DMS 273 treated with DMSO at 0.1 percent for 48 hours (cell line): Measurements from ENCODE around the gene LMAN2.
"Not testable (repeated sequence)": the region's sequence is repeated elsewhere in the genome, so short reads cannot be mapped to it uniquely, and the experiment has no call there.

Source experiments
- DNase-seq: peaks from one replicate; lab custom pipeline; 2025; lab: John Stamatoyannopoulos, UW

The LMAN2 gene

DNA sequence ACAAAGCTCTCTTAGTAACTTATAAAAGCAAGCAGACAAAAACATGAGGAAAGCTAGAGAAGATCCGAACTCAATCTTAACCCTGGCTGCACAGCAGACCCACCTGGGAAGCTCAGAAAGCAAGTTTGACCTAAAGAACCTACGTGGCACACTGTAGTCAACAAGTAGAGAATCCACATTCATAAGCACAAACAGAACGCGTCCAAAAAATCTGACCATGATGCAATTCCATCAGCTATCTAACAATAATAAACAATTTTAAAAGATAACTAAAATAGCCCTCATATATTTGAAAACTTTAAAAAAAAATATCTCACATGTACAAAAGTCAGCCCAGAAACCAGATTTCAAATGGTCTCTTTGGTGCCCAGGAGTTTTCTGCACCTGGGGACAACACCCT lies 4.6 kb downstream of the LMAN2 start:
- DNase-seq: no peak

DNA sequence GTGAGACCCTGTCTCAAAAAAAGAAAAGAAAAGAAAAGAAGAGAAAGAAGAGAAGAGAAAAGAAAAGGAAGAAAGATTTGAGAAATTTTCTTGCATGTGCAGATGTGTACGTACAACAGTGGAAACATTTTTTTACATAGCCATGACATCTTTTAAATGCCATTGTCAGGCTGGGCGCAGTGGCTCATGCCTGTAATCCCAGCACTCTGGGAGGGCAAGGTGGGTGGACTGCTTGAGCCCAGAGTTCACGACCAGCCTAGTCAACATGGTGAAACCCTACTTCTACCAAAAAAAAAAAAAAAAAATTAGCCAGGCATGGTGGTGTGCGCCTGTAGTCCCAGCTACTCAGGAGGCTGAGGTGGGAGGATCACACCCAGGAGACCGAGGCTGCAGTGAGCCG lies 6.6 kb downstream of the LMAN2 start:
- no peak for DNase-seq

DNA sequence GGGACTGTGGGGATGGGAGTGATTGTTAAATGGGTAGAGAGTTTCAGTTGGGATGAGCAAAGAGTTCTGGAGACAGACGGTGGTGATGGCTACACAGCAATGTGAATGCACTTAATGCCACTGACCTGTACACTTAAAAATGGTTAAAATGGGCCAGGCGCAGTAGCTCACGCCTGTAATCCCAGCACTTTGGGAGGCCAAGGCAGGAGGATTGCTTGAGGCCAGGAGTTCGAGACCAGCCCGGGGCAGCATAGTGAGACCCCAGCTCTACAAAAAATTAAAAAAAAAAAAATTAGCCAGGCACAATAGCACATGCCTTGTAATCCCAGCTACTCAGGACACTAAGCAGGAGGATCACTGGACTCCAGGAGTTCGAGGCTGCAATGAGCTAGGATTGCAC lies 7.7 kb downstream of the LMAN2 start:
- DNase-seq: no peak

DNA sequence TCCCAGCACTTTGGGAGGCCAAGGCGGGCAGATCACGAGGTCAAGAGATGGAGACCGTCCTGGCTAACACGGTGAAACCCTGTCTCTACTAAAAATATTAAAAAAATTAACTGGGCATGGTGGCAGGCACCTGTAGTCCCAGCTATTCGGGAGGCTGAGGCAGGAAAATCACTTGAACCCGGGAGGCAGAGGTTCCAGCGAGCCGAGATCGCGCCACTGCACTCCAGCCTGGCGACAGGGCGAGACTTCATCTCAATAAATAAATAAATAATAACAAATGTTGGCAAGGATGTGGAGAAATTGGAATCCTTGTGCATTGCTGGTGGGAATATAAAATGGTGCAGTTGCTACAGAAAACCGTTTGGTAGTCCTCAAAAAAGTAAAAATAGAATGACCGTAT lies 8.5 kb downstream of the LMAN2 start:
- DNase-seq: not testable (repeated sequence)

DNA sequence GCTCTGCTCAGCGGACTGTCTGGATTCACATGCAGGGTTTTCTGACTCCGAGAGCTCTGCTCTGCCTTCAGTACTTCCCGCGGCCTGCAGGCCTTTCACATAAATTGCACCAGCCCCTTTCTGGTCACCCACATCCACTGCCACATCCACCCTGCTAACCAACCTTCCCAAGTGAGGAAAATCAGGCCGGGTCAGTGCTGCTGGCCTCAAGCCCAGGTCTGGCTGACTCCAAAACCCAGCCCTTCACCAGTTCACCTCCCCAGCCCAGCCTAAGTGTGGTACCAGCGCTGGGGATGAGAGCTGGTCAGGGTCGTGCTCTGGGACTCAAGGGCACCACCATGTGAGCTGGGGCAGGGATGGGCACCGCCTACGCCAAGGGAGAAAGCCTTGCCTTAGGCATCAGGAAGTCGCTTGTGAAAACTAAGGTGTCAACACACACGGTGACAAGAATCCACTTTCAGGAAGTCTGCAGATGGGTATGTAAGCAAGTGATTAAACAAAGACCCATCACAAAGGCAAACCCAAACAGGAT lies 12.3 kb downstream of the LMAN2 start:
- DNase-seq: no peak

DNA sequence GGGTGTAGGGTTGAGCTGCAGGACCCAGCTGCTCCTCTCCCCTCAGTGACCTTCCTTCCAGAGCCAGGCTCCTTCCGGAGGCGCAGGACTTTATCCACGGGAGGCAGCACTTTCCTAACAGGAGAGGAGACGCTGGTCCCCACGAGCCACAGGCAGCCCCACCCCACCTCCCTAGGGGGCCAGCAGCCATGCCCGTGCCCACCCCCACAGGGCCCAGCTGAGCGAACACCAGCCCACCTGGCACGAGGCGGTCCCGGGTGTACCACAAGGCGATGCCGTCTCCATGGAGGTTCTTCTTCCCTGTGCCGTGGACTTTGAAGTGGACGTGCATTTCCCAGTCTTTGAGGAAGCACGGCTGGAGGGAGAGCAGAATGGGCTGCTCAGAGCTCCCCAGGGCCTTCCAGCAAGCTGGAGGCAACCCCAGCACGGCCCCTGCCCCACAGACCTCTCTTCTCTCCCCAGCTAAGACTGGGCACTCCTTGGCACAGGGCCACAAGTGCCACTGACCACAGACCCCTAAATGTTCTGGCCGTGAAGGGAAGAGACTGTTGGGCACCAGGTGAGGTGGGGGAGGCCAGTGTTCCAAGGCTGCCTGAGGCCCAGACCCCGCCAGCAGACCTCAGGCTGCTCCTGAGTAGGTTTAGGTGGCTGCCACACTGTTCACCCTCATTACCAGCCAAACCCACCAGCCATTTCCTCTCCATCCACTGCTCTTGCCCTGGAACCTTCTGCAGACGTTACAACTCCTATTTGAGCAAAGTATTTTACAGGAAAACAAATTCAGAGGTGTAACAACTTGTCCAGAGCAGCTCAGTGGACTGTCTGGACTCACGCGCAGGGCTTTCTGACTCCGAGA lies 13.0 kb downstream of the LMAN2 start:
- DNase-seq: no peak

DNA sequence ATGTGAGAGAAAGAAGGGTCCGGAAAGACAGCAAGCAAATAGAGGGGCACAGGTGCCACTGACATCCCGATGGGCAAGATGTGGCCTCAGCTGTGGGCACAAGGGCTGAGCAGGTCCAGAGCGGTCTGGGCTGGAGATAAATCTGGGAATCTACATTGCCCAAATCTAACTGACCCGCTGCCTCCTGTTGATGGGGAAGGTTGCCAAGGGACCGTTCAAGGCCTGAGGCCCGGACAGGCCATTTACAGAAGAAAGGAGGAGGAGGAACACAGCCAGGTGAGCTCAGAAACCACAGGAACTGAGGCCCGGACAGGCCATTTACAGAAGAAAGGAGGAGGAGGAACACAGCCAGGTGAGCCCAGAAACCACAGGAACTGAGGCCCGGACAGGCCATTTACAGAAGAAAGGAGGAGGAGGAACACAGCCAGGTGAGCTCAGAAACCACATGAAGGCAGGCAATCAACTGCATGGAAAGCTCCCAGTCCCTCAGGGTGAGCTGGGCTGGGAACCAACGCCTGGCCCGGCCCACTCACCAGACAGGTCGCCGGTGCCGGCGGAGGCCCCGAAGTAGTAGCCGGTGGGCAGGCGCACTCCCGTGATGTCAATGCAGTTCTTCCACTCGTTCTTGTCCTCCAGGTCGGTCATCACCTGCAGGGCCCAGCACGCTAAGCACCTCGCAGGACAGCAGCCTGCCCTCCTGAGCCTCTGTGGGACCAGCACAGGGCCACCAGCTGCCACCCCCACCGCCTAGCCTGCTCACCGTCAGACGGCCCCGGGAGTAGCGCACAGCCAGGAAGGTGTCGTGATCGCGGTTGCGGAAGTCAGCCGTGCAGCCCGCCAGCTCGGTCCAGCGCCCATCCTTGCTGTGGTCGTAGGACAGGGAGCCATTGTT lies 14.6 kb downstream of the LMAN2 start:
- no peak for DNase-seq

DNA sequence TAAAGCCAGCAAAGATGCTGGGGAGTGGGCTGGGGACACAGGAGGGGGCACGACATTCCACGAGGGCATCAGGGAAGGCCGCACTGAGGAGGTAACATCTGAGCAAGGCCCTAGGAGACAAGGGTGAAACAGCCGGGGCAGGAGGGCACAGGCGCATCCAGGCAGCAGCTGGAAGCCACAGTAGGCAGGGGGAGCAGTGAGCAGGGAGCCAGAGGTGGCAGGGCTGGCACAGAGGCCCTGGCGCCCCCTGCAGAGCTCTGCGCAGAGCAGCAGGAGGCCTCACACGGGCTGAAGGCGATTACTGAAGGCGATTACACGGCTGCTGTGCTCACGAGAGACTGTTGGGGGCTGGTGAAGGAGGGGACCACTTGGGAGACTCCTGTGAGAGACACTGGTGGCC lies 15.4 kb downstream of the LMAN2 start:
- DNase-seq: no peak

DNA sequence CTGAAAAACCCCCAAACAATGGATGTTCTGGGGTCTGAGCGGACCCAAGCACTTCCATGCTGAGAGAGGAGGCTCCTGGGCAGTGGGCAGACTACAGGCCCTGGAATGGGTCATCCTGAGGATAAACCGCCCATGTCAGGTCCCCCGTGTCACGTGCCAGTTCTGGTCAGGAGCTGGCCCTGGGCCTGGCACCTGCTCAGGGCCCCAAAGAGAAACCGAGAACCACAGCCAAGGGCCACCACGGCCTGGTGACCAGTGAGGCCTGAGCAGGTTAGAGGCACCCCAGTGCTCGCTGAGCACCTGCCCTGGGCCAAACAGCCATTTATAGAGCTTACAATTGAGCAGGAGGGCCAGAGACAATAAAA lies 15.8 kb downstream of the LMAN2 start:
- DNase-seq: no peak

DNA sequence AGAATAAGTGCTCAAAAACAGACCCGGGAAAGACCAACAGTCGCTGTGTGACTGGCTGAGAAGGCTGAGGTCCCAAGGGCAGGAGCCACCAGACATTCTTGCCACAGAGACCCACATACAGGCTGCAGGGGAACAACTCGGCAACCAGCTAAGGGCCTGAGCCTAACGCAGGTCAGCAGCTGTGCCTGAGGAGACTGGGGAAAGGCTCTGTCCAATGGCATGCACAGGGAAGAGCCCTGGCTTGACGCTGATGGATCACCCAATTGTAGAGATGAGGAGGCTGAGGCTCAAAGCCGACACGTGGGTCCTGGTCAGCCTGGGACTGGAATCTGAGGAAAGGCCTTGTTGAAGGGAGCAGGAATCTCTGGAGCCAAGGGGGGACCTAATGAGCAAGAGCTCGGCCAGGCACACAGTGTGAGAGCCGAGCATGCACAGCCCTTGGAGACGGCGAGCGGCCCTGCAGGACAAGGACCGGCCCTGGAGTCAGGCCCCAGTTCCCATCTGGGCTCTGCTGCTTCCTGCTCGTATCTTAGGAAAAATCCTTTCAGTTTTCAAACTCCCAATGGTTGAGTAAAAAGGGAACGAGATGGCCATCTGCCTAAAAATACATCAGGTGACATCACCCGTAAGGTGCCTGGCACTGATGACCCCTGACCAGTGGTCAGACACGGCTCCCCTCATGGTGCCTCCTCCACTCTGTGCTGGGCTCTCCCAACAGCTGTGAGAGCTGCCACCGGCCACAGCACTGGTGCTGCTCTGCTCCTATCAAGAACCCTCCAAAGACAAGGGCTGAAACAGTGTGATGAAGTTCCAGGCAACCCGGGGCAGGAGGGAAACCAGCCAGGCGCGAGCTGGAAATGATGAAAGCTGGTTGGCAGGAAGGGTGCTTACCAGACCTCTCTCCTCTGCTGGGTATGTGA lies 16.4 kb downstream of the LMAN2 start:
- DNase-seq: no peak

DNA sequence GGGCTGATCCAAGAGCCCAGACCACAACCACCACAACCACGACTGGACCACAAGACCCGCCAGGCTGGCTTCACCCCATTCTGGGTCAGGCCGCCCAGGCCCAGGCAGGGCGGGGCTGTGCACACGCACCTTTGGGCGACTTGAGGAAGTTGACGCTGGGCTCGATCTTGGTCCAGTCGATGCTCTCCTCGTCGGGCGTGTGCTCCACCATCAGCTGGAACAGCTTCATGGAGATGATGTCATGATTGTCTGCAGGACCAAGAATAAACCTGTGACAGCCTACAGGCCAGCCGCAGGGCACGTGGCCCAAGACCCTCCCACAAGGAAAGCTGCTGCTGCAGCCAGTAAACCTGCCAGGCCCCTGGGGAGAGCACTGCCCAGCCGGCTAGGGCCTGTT lies 17.3 kb downstream of the LMAN2 start:
- DNase-seq: no peak

DNA sequence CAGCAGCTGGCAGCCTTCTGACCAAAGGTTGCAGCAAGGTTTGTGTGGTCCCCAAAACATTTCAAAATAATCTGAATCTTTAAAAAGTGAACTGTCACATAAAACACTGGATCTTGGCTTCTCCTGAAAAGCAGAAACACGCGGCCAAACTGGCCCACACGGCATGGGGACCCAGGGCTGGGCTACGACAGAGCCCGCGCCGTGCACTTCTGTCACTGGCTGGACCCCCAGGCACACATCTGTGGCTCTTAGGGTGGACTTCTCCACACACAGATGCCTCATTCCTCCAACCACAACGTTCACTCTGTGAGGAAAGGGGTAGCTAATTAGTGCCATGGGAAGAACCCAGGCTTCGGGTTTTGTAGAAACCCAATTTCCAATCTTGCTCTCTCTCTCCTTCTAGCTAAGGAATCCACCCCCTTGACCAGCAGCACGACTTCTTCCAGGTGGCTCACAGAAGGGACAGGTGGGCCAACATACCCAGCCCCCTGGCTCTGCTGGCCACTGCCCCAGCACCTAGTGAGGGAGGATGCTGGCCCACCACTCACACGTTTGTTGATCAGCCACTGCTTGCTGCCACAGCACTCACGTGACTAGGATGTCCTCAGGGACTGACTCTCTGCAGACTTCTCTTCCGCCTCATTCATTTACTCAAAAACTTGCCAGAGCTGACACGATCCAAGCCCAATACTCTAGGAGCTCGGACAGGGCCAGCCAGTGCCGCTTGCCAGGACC lies 17.9 kb downstream of the LMAN2 start:
- no peak for DNase-seq

DNA sequence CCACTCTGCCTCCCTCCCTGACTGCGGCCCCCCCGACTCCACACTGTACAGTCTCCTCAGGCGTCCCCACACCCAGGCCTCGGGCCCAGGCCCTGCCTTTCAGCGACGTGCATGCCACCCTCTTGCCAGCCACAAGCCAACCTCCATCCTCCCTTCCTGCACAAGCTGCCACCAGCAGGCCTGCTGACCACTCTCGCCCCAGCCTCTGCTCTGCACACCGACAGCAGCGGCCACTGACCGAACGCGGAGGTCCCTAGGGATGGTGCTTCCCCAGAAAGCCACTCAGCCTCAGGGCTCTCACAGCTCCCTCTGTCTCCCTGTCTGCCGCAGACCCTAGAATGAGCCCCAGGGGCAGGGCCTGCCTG lies 18.6 kb downstream of the LMAN2 start:
- DNase-seq: no peak

DNA sequence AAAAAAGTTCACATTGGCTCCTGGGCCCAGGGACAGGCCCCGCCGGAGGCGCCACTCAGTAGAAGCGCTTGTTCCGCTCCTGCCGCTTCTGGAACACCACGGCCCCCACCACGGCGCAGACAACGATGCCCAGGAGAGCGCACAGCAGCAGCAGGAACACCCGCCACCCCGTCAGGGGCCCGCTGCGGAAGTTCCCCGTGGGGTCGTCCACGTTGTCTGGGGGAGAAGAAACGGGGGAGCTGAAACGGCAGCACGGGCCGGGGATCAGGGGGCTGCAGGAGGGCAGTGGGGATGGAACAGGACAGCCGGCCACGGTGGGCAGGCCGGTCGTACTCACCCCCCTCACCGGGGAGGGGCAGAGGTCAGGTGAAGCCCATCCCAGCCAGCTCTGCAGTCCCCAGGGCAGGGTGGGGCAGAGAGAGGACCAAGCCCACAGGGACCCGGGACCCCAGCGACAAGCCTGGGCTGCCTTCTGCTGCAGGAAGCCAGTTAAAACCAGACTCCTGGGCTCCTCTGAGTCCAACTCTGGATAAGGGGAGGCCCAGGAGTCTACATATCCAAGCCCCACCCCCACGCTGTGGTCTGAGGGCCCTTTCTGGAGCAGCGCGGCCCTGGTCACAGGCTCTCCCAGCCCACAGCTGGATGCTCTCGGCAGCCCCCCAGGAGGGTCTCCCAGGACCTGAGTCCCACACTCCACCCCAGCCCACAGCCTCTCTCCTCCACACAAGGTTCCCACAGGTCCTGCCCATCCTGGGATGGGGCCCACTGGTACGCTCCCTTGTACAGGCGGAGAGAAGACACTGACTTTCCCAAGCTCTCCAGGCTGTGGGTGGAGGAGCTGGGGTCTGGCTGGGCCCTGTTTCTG lies 19.2 kb downstream of the LMAN2 start:
- no peak for DNase-seq

DNA sequence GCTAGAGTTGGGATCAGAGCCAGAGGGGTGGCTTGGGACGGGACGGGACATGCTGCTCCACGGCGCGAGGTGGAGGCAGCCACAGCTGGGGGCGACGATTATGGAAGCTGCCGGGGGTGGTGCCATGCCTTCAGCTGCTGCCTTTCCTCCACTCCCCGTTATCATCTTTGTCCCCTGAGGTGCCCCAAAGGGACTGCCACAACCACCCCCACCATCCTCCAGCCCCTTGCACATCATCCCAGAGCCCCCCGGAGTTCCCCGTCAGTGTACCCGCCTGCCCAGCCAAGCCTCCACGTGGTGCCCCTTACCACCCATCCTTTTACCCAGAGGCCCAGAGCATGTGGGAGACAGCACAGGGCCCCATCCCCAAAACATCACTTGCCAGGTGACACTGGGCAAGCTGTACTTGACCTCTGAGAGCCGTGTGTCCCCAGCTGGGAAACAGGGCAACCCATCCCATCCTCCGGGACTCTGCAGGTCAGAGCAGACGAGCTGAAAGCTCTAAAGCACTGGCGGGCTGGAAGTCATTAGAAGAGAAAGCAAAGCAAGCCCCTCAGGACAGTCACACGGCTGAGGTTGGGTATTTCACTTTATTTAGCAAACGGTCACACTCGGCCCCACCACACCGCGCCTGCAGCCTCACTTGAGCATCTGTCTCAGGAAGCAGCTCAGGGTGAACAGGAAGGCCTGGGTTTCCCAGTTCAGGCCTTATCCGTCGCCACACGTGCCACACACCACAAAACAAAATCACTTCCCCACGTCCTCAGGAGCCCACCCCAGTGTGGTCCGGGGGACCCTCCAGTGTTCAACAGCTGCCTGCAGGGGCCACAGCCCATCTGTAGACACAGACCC lies 20.3 kb downstream of the LMAN2 start:
- DNase-seq: no peak

DNA sequence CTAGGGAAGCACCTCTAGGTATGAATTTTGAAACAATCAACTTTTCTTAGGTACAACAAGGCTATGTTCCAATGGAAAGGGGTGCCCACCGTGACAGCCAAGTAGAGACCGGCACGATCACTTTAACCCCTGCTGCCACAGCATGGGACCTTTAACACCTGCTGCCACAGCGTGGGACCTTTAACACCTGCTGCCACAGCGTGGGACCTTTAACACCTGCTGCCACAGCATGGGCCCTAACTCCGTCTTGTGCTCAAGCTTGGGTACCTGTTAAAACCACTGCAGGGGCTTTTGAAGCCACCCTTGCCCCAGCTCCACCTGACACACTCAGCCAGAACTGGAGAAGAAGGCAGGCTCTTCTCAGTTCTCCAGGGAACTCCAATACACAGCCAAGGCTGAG lies 21.6 kb downstream of the LMAN2 start:
- no peak for DNase-seq

DNA sequence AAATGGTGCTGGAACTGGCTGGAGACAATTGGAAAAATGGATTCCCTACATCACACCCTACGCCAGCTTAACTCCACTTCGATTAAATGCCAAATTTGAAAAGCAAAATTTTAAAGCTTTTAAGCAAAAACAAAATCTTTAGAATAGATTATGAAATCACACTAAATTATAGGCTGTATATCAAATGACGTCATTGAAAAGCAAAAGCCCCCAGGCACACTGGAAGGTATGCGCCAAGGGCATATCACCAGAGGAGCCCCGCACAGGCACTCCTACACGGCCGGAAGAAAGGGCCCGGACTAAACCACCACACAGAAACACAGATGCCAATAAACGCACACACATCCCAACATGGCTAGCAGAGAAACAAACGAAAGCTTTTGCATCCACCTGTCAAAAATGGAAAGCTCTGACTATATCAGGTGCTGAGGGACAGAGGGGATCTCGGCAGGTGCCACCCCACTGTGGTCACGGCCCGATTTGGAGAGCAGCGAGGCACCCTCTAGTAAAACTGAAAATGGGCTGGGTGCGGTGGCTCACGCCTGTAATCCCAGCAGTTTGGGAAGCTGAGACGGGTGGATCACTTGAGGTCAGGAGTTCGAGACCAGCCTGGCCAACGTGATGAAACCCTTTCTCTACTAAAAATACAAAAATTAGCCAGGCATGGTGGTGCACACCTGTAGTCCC lies 22.8 kb downstream of the LMAN2 start:
- DNase-seq: no peak
